ENCODE measurements around the gene EPB42.

GRCh38 chr15:43225201-43225949 is 4.6 kb upstream of the EPB42 start:
- TF ChIP-seq, protein P1, sequence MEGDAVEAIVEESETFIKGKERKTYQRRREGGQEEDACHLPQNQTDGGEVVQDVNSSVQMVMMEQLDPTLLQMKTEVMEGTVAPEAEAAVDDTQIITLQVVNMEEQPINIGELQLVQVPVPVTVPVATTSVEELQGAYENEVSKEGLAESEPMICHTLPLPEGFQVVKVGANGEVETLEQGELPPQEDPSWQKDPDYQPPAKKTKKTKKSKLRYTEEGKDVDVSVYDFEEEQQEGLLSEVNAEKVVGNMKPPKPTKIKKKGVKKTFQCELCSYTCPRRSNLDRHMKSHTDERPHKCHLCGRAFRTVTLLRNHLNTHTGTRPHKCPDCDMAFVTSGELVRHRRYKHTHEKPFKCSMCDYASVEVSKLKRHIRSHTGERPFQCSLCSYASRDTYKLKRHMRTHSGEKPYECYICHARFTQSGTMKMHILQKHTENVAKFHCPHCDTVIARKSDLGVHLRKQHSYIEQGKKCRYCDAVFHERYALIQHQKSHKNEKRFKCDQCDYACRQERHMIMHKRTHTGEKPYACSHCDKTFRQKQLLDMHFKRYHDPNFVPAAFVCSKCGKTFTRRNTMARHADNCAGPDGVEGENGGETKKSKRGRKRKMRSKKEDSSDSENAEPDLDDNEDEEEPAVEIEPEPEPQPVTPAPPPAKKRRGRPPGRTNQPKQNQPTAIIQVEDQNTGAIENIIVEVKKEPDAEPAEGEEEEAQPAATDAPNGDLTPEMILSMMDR (IDR thresholded peaks at IDR 0.05): peak in 5 of 6 experiments; percentile 52 to 69 (median 58)
- no peak for TF ChIP-seq POLR2AphosphoS5 (IDR thresholded peaks at IDR 0.05)
